Lower lobe of right lung (tissue), 2 donors: ENCODE data around the gene CCDC92B. TPM values are rescaled to one million over a fixed set of nuclear protein-coding genes. Genes with fewer than 3 reads are reported as not detected.

Experiments
- ATAC-seq, 2 donors: fragments of 200-7000 bp; cut with Tn5 transposase; one replicate each; pipeline ENCODE4 v1.9.1; 2020 to 2022; ENCODE audit warnings: mild to moderate bottlenecking in 2 of 2, moderate library complexity in 2 of 2
- DNase-seq: peaks from one replicate; pipeline ENCODE4 v3.0.0-alpha.2; 2020
- H3K27ac ChIP-seq: fragments of 200-600 bp; one replicate; pipeline ENCODE4 v1.8.0; 2022
- H3K27me3 ChIP-seq: fragments of 200-600 bp; one replicate; pipeline ENCODE4 v1.8.0; 2022; ENCODE audit warnings: low read depth
- H3K36me3 ChIP-seq: fragments of 200-600 bp; one replicate; pipeline ENCODE4 v1.8.0; 2022; ENCODE audit warnings: mild to moderate bottlenecking
- H3K4me1 ChIP-seq: fragments of 200-600 bp; one replicate; pipeline ENCODE4 v1.8.0; 2022
- H3K4me3 ChIP-seq: fragments of 200-600 bp; one replicate; pipeline ENCODE4 v1.8.0; 2022; ENCODE audit warnings: mild to moderate bottlenecking
- H3K9me3 ChIP-seq: fragments of 200-600 bp; one replicate; pipeline ENCODE4 v1.8.0; 2022
- CTCF ChIP-seq: fragments of 200-600 bp; IDR thresholded peaks from one replicate; pipeline ENCODE4 v1.8.0; 2022; ENCODE audit warnings: antibody characterized with exemption, mild to moderate bottlenecking
- intact Hi-C: fragments of 100-400 bp; cut with DNase I; formaldehyde crosslinking; loops from one replicate; pipeline ENCODE4 v1.11.0; 2022
- total RNA-seq: library from RNA; stranded (reverse); fragmentation: NEBNext Ultra II Directional; extraction: Animal tissue kit (Norgen Biotek cat#: 25700); gene quantifications from one replicate; pipeline ENCODE4 v1.2.1, GENCODE V29; 2021
- donor health status: DM: no; HTN: yes; CAD: no; lungs with severe emphysema.

The CCDC92B gene
- total RNA-seq, 1 donor from 2014 or later: 0.12 TPM

DNA sequence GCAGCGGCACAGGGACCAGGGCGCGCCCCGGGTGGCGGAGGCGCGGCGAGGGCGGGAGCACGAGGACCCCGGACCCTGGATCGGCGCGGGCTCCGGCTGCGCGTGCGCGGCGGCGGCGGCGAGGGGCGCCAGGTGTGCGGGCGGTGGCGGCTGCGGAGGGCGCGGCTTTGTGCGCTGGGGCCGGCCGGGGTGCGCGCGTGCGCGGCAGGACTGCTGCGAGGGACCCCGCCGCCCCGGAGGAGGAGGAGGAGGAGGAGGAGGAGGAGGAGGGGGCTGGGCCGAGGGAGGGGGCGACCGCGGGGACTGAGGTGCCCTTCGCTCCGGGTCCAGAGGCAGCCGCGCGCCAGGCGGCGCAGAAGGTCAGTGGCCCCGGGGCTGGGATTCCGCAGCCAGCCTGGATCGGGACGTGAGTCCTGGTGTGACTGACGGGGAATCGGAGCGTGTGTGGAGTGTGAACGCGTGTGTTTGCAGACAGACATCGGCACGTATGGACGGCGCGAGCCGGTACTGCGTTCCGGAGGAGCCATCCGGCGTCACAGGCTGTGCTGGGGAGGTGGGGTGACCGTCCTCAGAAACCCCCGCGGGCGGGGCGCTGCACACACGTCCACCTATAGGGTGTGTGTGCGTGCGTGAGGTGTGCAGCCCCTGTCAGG, 27.3 kb upstream of the CCDC92B start:
- Histone ChIP-seq H3K4me1 (no peaks in the 10 kb centered on the region), H3K9me3 (no peaks in the 10 kb centered on the region), H3K27me3 (peaks cover 61% of the 10 kb centered on the region), H3K27ac (no peak overlapping the region), H3K36me3 (no peaks in the 10 kb centered on the region), H3K4me3 (no peak overlapping the region)
- no peak for TF ChIP-seq CTCF
- ATAC-seq (peak in 1 of 2 donors; percentile 14), DNase-seq (no peak)
- intact Hi-C loops: no loop called here

- Histone ChIP-seq H3K36me3 (no peaks in the 10 kb centered on the region), H3K4me1 (no peaks in the 10 kb centered on the region), H3K9me3 (no peaks in the 10 kb centered on the region), H3K4me3 (no peak overlapping the region), H3K27ac (no peak overlapping the region), H3K27me3 (peaks cover 58% of the 10 kb centered on the region)
- no peak for DNase-seq
- TF ChIP-seq CTCF: no peak
- intact Hi-C loops: no loop called here
- ATAC-seq: no peak
These were observed 25.8 kb upstream of the CCDC92B start for GRCh38 chr17:2775206-2775605.

- Histone ChIP-seq H3K36me3 (no peaks in the 10 kb centered on the region), H3K4me1 (no peaks in the 10 kb centered on the region), H3K4me3 (no peak overlapping the region), H3K27me3 (peaks cover 42% of the 10 kb centered on the region), H3K9me3 (no peaks in the 10 kb centered on the region), H3K27ac (no peak overlapping the region)
- DNase-seq (no peak), ATAC-seq (no peak)
- intact Hi-C loops: no loop called here
- no peak for TF ChIP-seq CTCF
These were observed 20.7 kb upstream of the CCDC92B start for GRCh38 chr17:2770129-2770528.

GRCh38 chr17:2758870-2759269, 9.4 kb upstream of the CCDC92B start:
- ATAC-seq: no peak
- Histone ChIP-seq H3K9me3 (no peaks in the 10 kb centered on the region), H3K4me1 (peaks cover 7% of the 10 kb centered on the region), H3K36me3 (no peaks in the 10 kb centered on the region), H3K27me3 (peaks cover 63% of the 10 kb centered on the region), H3K27ac (no peak overlapping the region), H3K4me3 (no peak overlapping the region)
- TF ChIP-seq CTCF: no peak
- no peak for DNase-seq
- intact Hi-C loops: no loop called here

GRCh38 chr17:2755891-2756724, 6.7 kb upstream of the CCDC92B start:
- peaks cover 7% of the 10 kb centered on the region for H3K4me1 ChIP-seq
- no peaks in the 10 kb centered on the region for H3K9me3 ChIP-seq
- H3K27ac ChIP-seq: no peak overlapping the region
- no peak for TF ChIP-seq CTCF
- DNase-seq (no peak), ATAC-seq (peak in 1 of 2 donors; percentile 29)
- H3K27me3 ChIP-seq: peaks cover 77% of the 10 kb centered on the region
- no peak overlapping the region for H3K4me3 ChIP-seq
- intact Hi-C loops: no loop called here
- no peaks in the 10 kb centered on the region for H3K36me3 ChIP-seq
